WTC11 (cell line): ENCODE results near the gene TMCC2. TPM values are rescaled to one million over a fixed set of nuclear protein-coding genes. Genes with fewer than 3 reads are reported as not detected.

Experiments used
- ATAC-seq: fragments of 200-7000 bp; cut with Tn5 transposase; 2 replicates; pipeline ENCODE4 v1.10.0; 2021; ENCODE audit warnings: mild to moderate bottlenecking, moderate library complexity
- CTCF ChIA-PET: fragments of 300-600 bp; sonication (Branson Sonifier 250); formaldehyde crosslinking; loops from one replicate; lab custom pipeline; 2021; ENCODE audit warnings: antibody characterized with exemption; lab: Charles Lee
- POLR2A ChIA-PET: fragments of 350-600 bp; sonication (Branson Sonifier 250); formaldehyde crosslinking; loops from one replicate; lab custom pipeline; 2021; ENCODE audit warnings: antibody characterized with exemption; lab: Charles Lee
- DNase-seq: peaks from one replicate; pipeline ENCODE4 v3.0.0; 2021; ENCODE audit warnings: low spot score
- H3K27ac Mint-ChIP-seq: 2 replicates; pipeline ENCODE4 v1.8.0; 2021; ENCODE audit warnings: mixed read lengths
- H3K27me3 Mint-ChIP-seq: 2 replicates; pipeline ENCODE4 v1.8.0; 2021; ENCODE audit warnings: low read depth, mild to moderate bottlenecking, moderate library complexity, mixed read lengths
- H3K36me3 Mint-ChIP-seq: 2 replicates; pipeline ENCODE4 v1.8.0; 2021; ENCODE audit warnings: mixed read lengths
- H3K4me1 Mint-ChIP-seq: 2 replicates; pipeline ENCODE4 v1.8.0; 2022; ENCODE audit warnings: mixed read lengths
- H3K4me3 Mint-ChIP-seq: 2 replicates; pipeline ENCODE4 v1.8.0; 2021; ENCODE audit warnings: mild to moderate bottlenecking, moderate library complexity, mixed read lengths
- H3K9me3 Mint-ChIP-seq: 2 replicates; pipeline ENCODE4 v1.8.0; 2021; ENCODE audit warnings: mixed read lengths
- ATF1 ChIP-seq: sonication (generic); formaldehyde crosslinking; IDR thresholded peaks from 2 replicates; pipeline ENCODE4 v1.8.1; 2023; ENCODE audit warnings: mild to moderate bottlenecking, moderate library complexity, missing genetic modification reagents
- ATF6 ChIP-seq: sonication (generic); formaldehyde crosslinking; IDR thresholded peaks from 2 replicates; pipeline ENCODE4 v1.8.1; 2023; ENCODE audit warnings: mild to moderate bottlenecking, missing genetic modification reagents
- E2F1 ChIP-seq: sonication (generic); formaldehyde crosslinking; IDR thresholded peaks from 2 replicates; pipeline ENCODE4 v1.8.0; 2022; ENCODE audit warnings: mild to moderate bottlenecking, missing genetic modification reagents
- E2F4 ChIP-seq: sonication (generic); formaldehyde crosslinking; IDR thresholded peaks from 2 replicates; pipeline ENCODE4 v1.8.1; 2022; ENCODE audit warnings: low read depth, mild to moderate bottlenecking, moderate library complexity, missing genetic modification reagents, borderline replicate concordance
- ERG ChIP-seq: fragments of 250-450 bp; sonication (Bioruptor Pico); IDR thresholded peaks from 2 replicates; pipeline ENCODE4 v1.8.0; 2021; ENCODE audit warnings: mild to moderate bottlenecking
- IRF1 ChIP-seq: sonication (generic); formaldehyde crosslinking; IDR thresholded peaks from 2 replicates; pipeline ENCODE4 v1.8.0; 2023; ENCODE audit warnings: missing genetic modification reagents
- MYBL2 ChIP-seq: sonication (generic); formaldehyde crosslinking; IDR thresholded peaks from 2 replicates; pipeline ENCODE4 v1.8.1; 2023; ENCODE audit warnings: mild to moderate bottlenecking, moderate library complexity, missing genetic modification reagents
- OVOL2 ChIP-seq: fragments of 250-450 bp; sonication (Bioruptor Pico); IDR thresholded peaks from 2 replicates; pipeline ENCODE4 v1.9.0; 2021; ENCODE audit warnings: mild to moderate bottlenecking, borderline replicate concordance
- PREB ChIP-seq: sonication (generic); formaldehyde crosslinking; IDR thresholded peaks from 2 replicates; pipeline ENCODE4 v1.8.1; 2022; ENCODE audit warnings: mild to moderate bottlenecking, missing genetic modification reagents, moderate library complexity, borderline replicate concordance
- SOX15 ChIP-seq: fragments of 250-450 bp; sonication (Bioruptor Pico); IDR thresholded peaks from 2 replicates; pipeline ENCODE4 v1.9.0; 2021; ENCODE audit warnings: mild to moderate bottlenecking
- SP1 ChIP-seq: sonication (generic); formaldehyde crosslinking; conservative IDR thresholded peaks from 2 replicates; pipeline ENCODE4 v1.8.1; 2022; ENCODE audit warnings: missing genetic modification reagents
- ZNF121 ChIP-seq: sonication (generic); formaldehyde crosslinking; IDR thresholded peaks from 2 replicates; pipeline ENCODE4 v1.8.0; 2023; ENCODE audit warnings: missing genetic modification reagents
- ZNF219 ChIP-seq: sonication (generic); formaldehyde crosslinking; IDR thresholded peaks from 2 replicates; pipeline ENCODE4 v1.8.0; 2023; ENCODE audit warnings: missing genetic modification reagents, mild to moderate bottlenecking, borderline replicate concordance
- ZNF423 ChIP-seq: fragments of 250-450 bp; sonication (Bioruptor Pico); IDR thresholded peaks from 2 replicates; pipeline ENCODE4 v2.1.2; 2022; ENCODE audit warnings: mild to moderate bottlenecking, moderate library complexity
- total RNA-seq: library from RNA; stranded (reverse); gene quantifications from 3 replicates; pipeline ENCODE4 v1.2.3, GENCODE V29; 2021

The TMCC2 gene
- total RNA-seq, 1 experiment from 2014 or later: 9.5 TPM

GRCh38 chr1:205266611-205267305, 39.0 kb downstream of the TMCC2 start:
- H3K27me3 Mint-ChIP-seq: no peaks in the 10 kb centered on the region
- no peak overlapping the region for H3K4me3 Mint-ChIP-seq
- no peak for DNase-seq
- peaks cover 25% of the 10 kb centered on the region for H3K4me1 Mint-ChIP-seq
- ATAC-seq: no peak
- TF ChIP-seq ZNF423: no peak
- no peak for TF ChIP-seq SOX15
- peak overlapping the region; percentile 27; the same call in 1 of the 2 replicates for H3K27ac Mint-ChIP-seq
- ChIA-PET CTCF (interaction anchor here (1.2 to 2.6 kb wide), 3 partner anchors 10 to 205 kb away, joined by 3 to 9 read pairs (median 6); no protein-coding TSS in a partner anchor), POLR2A (no interaction called here)
- no peaks in the 10 kb centered on the region for H3K36me3 Mint-ChIP-seq
- no peaks in the 10 kb centered on the region for H3K9me3 Mint-ChIP-seq

GRCh38 chr1:205267306-205267902, 39.7 kb downstream of the TMCC2 start:
- peak overlapping the region; percentile 54; the same call in 1 of the 2 replicates for H3K27ac Mint-ChIP-seq

GRCh38 chr1:205268846-205269680, 41.3 kb downstream of the TMCC2 start:
- ChIA-PET POLR2A (no interaction called here), CTCF (interaction anchor here (0.5 to 13.3 kb wide), 10 partner anchors 13 to 207 kb away, joined by 3 to 684 read pairs (median 3); partner anchors contain the start of genes NUAK2 and TMCC2)
- Mint-ChIP-seq H3K4me3 (no peak overlapping the region), H3K36me3 (peaks cover 5% of the 10 kb centered on the region), H3K4me1 (peaks cover 24% of the 10 kb centered on the region), H3K27me3 (no peaks in the 10 kb centered on the region), H3K27ac (no peak overlapping the region), H3K9me3 (no peaks in the 10 kb centered on the region)
- ATAC-seq: no peak
- no peak for DNase-seq
- TF ChIP-seq ATF1 (CRISPR knock-in tag) (no peak), OVOL2 (CRISPR knock-in tag) (no peak), PREB (no peak), E2F4 (no peak), IRF1 (no peak), ZNF121 (CRISPR knock-in tag) (no peak)

More at GRCh38 chr1:205267306-205267902, 39.7 kb downstream of the TMCC2 start:
- ATAC-seq: no peak
- H3K4me1 Mint-ChIP-seq: peaks cover 19% of the 10 kb centered on the region
- POLR2A ChIA-PET: no interaction called here
- CTCF ChIA-PET: interaction anchor here (2.6 to 13.3 kb wide), 2 partner anchors 11 to 60 kb away, joined by 9 to 684 read pairs; partner anchors contain the start of gene NUAK2
- no peaks in the 10 kb centered on the region for H3K9me3 Mint-ChIP-seq
- H3K27me3 Mint-ChIP-seq: no peaks in the 10 kb centered on the region
- no peak for TF ChIP-seq ZNF219 (CRISPR knock-in tag)
- peaks cover 5% of the 10 kb centered on the region for H3K36me3 Mint-ChIP-seq
- H3K4me3 Mint-ChIP-seq: no peak overlapping the region
- no peak for DNase-seq

- ChIA-PET CTCF (interaction anchor here (1.1 to 13.3 kb wide), 9 partner anchors 13 to 84 kb away, joined by 3 to 684 read pairs (median 4); partner anchors contain the start of genes NUAK2 and TMCC2), POLR2A (no interaction called here)
- Mint-ChIP-seq H3K4me1 (peaks cover 26% of the 10 kb centered on the region), H3K9me3 (no peaks in the 10 kb centered on the region), H3K4me3 (no peak overlapping the region), H3K36me3 (peaks cover 5% of the 10 kb centered on the region), H3K27me3 (no peaks in the 10 kb centered on the region), H3K27ac (no peak overlapping the region)
- DNase-seq (no peak), ATAC-seq (no peak)
- TF ChIP-seq E2F1 (CRISPR knock-in tag): no peak
- TF ChIP-seq MYBL2 (CRISPR knock-in tag): no peak
- no peak for TF ChIP-seq SP1 (CRISPR knock-in tag)
- no peak for TF ChIP-seq ATF6
- TF ChIP-seq ERG (CRISPR knock-in tag): no peak
These were observed 42.0 kb downstream of the TMCC2 start for GRCh38 chr1:205269711-205270110.
